GM19463 (cell line): ENCODE measurements around the gene OR9G1.
A peak's percentile ranks its signal among the peaks of the same experiment; 100 is the strongest.
"Not testable (repeated sequence)": the region's sequence is repeated elsewhere in the genome, so short reads cannot be mapped to it uniquely, and the experiment has no call there.

ENCODE experiments used
- ATAC-seq: cut with Tn5 transposase; IDR thresholded peaks from one replicate; pipeline ENCODE4 v1.9.1; 2021; ENCODE audit warnings: mild to moderate bottlenecking, moderate library complexity; ENCODE audit not compliant: unreplicated experiment

OR9G1 gene

GRCh38 chr11:56698795-56699194 lies at the start of gene OR9G1:
OR9G1 (plus strand) TSS chr11:56699095; CDS start chr11:56700388, 1,293 bp downstream.
- no peak for ATAC-seq

GRCh38 chr11:56659755-56660154 lies 39.1 kb upstream of the OR9G1 start:
- no peak for ATAC-seq

DNA sequence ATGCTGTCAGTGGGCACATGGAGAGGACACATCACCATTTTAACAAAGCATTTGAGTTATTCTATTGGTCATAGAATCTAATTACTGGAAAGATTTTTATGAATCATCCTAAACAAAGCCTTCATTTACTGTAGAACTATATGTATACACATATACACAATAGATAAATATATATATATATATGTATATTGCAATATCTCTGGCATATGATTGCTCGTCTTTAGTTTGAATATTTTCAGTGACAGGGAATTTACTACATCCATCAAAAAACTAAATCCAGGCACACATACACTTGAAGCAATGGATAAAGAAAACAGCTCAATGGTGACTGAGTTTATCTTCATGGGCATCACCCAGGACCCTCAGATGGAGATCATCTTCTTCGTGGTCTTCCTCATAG lies 35.5 kb upstream of the OR9G1 start, which contains the start of gene OR5AR1:
OR5AR1 (plus strand) TSS at position 301 of the 400 bp plus-strand sequence; CDS start at position 301, 0 bp downstream.
- ATAC-seq: no peak

GRCh38 chr11:56670984-56671383 lies 27.9 kb upstream of the OR9G1 start:
- ATAC-seq: no peak

GRCh38 chr11:56688554-56689100 lies 10.3 kb upstream of the OR9G1 start:
- no peak for ATAC-seq

- ATAC-seq: not testable (repeated sequence)
These were observed 7.7 kb upstream of the OR9G1 start for GRCh38 chr11:56691179-56691578.

DNA sequence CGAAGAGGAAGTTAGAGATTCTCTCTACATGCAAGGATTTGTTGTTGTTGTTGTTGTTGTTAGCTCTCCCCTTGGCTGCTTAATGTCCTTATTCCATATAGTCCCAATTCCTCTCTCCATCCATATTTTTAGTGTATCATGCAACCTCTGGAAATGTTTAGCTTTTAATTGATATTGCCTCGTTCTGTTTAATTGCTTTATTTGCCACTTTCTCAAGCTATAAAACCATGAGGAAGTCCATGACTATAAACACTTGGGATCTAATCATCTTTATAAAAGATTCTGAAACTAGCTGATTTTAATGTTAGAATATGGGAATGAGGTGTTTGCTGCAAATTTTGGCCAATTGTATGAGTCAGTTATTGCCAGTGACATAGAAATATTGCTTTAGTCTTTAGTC lies 5.5 kb upstream of the OR9G1 start:
- no peak for ATAC-seq

DNA sequence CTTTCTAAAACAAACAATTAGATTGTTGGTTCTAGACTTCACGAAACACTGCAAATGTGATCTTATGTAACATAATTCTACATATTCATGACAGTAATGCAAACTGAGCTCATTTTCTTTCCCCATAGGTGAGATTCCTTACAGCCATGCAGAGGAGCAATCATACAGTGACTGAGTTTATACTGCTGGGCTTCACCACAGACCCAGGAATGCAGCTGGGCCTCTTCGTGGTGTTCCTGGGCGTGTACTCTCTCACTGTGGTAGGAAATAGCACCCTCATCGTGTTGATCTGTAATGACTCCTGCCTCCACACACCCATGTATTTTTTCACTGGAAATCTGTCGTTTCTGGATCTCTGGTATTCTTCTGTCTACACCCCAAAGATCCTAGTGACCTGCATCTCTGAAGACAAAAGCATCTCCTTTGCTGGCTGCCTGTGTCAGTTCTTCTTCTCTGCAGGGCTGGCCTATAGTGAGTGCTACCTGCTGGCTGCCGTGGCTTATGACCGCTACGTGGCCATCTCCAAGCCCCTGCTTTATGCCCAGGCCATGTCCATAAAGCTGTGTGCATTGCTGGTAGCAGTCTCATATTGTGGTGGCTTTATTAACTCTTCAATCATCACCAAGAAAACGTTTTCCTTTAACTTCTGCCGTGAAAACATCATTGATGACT lies 1.5 kb downstream of the OR9G1 start:
- ATAC-seq: no peak

DNA sequence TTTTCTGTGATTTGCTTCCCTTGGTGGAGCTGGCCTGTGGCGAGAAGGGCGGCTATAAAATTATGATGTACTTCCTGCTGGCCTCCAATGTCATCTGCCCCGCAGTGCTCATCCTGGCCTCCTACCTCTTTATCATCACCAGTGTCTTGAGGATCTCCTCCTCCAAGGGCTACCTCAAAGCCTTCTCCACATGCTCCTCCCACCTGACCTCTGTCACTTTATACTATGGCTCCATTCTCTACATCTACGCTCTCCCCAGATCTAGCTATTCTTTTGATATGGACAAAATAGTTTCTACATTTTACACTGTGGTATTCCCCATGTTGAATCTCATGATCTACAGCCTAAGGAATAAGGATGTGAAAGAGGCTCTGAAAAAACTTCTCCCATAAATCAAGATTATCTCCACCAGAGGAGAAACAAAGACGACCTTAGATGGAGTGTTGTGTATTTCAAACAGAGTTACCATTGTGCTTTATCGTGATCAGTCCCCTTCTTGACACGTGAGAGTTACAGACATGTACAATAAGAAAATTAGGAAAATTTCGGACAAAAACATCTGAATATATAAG lies 2.1 kb downstream of the OR9G1 start:
- ATAC-seq: no peak

- no peak for ATAC-seq
These were observed 7.0 kb downstream of the OR9G1 start for GRCh38 chr11:56705784-56706396.

- no peak for ATAC-seq
These were observed 7.6 kb downstream of the OR9G1 start for GRCh38 chr11:56706486-56706885.

GRCh38 chr11:56714206-56714605 lies 15.3 kb downstream of the OR9G1 start:
- no peak for ATAC-seq

DNA sequence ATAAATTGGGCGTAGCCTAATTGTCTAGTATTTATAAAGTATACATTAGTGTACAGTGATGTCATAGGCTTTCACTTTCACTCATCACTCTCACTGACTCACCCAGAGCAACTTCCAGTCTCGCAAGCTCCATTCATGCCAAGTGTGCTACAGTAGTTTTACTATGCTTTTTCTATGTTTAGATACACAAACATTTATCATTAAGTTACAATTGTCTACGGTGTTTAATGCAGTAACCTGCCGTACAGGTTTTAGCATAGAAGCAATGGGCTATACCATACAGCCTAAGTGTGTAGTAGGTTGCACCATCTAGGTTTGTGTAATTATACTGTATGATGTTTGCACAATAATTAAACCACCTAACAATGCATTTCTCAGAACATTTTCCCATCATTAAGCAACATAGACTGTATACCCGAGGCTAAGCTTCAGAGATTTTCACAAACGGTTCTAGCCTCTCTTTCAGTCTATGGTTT lies 17.5 kb downstream of the OR9G1 start:
- peak; percentile 81 for ATAC-seq

- no peak for ATAC-seq
These were observed 21.6 kb downstream of the OR9G1 start for GRCh38 chr11:56720513-56720912.

DNA sequence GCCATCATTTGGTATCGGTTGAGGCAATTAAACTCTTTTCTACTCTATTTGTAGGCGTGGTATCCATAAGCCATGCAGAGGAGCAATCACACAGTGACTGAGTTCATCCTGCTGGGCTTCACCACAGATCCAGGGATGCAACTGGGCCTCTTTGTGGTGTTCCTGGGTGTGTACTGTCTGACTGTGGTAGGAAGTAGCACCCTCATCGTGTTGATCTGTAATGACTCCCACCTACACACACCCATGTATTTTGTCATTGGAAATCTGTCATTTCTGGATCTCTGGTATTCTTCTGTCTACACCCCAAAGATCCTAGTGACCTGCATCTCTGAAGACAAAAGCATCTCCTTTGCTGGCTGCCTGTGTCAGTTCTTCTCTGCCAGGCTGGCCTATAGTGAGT lies 41.2 kb downstream of the OR9G1 start:
- no peak for ATAC-seq

DNA sequence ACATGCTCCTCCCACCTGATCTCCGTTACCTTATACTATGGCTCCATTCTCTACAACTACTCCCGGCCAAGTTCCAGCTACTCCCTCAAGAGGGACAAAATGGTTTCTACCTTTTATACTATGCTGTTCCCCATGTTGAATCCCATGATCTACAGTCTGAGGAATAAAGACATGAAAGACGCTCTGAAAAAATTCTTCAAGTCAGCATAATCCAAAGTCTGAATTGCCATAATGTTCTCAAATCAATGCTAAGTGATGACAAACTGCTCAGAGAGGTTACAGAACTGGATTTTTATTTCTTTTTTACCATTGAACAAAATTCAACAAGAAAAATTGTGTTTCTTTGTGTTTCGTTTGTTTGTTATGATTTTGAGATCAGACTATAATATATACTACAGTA lies 42.0 kb downstream of the OR9G1 start:
- ATAC-seq: no peak

- no peak for ATAC-seq
These were observed 49.7 kb downstream of the OR9G1 start, which contains the start of gene OR9G4 for GRCh38 chr11:56748597-56748996. OR9G4 (minus strand) TSS chr11:56748697; CDS start chr11:56743766, 4,931 bp downstream.

DNA sequence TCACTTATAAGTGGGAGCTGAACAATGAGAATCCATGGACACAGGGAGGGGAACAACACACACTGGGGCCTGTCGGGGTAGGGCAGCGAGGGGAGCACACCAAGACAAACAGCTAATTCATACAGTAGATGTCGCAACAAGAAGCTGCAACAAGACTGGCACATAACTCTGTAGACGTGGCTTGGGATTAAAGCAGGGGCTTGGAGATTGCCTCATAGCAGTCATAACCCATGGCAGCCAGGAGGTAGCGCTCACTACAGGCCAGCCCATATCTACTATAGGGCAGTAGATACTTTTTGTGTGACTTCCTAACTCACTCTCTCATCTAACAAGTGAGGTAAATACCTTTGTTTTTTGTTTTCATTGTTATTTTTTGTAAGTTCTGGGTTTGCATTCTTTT lies 51.3 kb downstream of the OR9G1 start:
- ATAC-seq: no peak

DNA sequence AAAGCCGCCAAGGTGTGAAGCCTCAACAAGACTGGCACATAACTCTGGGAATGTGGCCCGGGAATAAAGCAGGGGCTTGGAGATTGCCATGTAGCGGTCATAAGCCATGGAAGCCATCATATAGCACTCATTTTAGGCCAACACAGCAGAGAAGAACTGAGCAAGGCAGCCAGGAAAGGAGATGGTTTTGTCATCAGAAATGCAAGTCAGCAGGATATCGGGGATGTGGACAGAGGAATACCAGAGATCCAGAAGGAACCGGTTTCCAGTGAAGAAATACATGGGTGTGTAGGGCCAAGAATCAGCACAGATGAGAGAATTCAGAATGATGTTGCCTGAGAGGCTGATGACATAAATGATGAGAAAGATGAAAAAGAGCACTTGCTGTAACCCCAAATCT lies 52.6 kb downstream of the OR9G1 start:
- no peak for ATAC-seq
